Measurements from ENCODE around the gene MAGEC2.

MAGEC2 gene, protein sequence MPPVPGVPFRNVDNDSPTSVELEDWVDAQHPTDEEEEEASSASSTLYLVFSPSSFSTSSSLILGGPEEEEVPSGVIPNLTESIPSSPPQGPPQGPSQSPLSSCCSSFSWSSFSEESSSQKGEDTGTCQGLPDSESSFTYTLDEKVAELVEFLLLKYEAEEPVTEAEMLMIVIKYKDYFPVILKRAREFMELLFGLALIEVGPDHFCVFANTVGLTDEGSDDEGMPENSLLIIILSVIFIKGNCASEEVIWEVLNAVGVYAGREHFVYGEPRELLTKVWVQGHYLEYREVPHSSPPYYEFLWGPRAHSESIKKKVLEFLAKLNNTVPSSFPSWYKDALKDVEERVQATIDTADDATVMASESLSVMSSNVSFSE

DNA sequence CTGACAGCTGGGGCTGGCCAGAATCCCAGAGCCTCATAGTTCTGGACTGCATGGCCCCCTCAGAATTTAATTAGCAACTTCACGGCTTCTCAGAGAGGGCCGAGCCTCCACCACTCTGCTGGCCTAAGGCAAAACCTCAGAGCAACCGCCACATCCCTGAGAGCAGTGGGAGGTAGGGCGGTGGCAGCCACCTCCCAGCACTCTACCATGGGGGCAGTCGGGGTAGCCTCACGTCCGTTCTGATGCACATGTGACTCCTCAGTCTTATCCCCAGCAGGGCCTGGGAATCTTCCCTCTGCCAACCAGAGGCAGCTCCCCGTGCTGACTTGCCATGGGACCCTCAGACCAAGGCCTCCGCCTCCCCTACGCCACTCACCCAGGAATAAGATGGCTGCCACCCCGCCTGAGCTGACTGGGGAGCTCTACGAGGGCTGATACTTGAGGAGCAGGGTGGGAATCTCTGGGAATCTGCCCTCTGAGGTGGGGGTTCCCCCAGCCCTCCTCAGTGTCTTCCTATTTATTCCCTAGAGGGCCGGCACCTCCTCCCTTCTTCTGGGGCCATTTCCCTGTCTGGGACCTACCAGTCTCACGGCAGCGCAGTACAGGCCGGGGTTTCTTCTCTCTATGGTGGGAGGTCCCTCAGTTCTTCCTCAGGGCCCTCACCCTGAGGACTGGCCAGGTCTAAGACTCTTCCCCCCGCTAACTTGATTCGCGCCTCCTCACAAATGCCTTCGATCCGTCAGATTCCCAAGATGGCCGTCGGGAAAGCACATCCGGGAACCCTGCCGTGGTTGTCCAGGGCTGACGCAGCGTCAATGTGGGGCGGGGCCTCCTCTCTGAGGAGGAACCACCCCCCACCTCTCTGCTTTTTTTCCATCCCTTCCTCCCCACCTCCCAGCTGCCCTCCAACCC lies at the start of gene MAGEC2:
MAGEC2 (minus strand) TSS at position 769 of the 912 bp plus-strand sequence. CDS start 1,303 bp downstream, outside the sequence.
- DNase-seq (ENCODE audit: low read depth): no peak
- H3K4me3 ChIP-seq (ENCODE audit: low read length): no peak within 1 kb of the TSS
- TF ChIP-seq, protein P1, sequence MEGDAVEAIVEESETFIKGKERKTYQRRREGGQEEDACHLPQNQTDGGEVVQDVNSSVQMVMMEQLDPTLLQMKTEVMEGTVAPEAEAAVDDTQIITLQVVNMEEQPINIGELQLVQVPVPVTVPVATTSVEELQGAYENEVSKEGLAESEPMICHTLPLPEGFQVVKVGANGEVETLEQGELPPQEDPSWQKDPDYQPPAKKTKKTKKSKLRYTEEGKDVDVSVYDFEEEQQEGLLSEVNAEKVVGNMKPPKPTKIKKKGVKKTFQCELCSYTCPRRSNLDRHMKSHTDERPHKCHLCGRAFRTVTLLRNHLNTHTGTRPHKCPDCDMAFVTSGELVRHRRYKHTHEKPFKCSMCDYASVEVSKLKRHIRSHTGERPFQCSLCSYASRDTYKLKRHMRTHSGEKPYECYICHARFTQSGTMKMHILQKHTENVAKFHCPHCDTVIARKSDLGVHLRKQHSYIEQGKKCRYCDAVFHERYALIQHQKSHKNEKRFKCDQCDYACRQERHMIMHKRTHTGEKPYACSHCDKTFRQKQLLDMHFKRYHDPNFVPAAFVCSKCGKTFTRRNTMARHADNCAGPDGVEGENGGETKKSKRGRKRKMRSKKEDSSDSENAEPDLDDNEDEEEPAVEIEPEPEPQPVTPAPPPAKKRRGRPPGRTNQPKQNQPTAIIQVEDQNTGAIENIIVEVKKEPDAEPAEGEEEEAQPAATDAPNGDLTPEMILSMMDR (conservative IDR thresholded peaks at IDR 0.05; ENCODE audit: low read length): no peak

DNA sequence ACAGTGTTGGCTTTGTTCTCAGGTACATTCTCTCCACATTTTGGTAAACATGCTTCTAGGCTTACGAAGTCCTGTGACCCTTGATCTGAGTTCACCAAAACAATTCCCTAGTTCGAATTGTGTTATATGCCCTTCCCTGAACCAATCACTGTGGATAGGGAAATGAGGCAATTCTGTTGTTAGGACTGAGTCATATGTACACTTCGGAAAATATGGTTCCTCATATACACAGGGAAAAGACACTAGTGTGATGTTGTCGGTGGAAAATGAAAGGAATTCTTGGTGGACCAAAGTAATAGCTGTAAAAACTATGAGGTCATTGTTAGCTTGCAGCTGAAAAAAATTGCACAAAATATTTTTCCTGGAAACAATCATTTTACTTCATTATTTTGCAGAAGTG lies 46.6 kb upstream of the MAGEC2 start:
- TF ChIP-seq, protein P1 (conservative IDR thresholded peaks at IDR 0.05; ENCODE audit: low read length): no peak
- no peak overlapping the region for H3K4me3 ChIP-seq (ENCODE audit: low read length)
- no peak for DNase-seq (ENCODE audit: low read depth)

DNA sequence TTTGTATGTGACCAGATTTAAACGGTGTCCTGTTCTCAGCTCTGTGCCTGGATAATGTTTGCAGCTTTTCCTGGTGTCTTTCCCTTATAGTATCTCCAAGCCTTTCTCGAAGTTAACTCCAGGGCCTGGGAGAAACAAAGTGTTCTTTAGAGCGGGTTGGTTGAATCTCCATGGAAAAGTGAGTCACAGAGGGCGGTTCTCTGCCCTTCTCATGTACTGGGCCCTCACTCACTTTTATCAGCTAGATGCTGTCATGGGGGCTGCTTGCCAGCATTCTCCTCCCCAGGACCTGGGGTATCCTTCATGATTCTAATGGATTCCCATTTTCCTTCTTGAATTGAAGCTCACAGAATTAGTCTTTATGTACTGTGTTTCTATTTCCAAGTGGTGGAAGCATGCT lies 46.1 kb upstream of the MAGEC2 start:
- TF ChIP-seq, protein P1 (conservative IDR thresholded peaks at IDR 0.05; ENCODE audit: low read length): no peak
- H3K4me3 ChIP-seq (ENCODE audit: low read length): no peak overlapping the region
- no peak for DNase-seq (ENCODE audit: low read depth)

DNA sequence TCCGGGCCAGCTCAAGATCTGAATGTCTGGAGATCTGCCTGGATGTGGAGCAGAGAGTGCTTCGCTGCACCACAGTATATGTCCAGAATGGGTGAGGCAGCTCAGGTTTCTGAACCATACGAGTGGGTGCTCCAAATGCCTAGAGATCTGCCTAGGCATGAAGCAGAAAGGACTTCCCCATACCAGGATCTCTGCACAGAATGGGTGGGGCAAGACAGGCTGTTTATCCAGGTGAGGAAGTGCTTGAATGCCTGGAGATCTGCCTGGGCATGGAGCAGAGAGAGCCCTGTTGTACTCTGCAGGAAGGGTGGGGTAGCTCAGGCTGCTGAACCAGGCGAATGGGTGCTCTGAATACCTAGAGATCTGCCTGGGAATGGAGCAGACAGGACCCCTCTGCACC lies 45.4 kb upstream of the MAGEC2 start:
- TF ChIP-seq, protein P1 (conservative IDR thresholded peaks at IDR 0.05; ENCODE audit: low read length): no peak
- DNase-seq (ENCODE audit: low read depth): no peak
- no peak overlapping the region for H3K4me3 ChIP-seq (ENCODE audit: low read length)

DNA sequence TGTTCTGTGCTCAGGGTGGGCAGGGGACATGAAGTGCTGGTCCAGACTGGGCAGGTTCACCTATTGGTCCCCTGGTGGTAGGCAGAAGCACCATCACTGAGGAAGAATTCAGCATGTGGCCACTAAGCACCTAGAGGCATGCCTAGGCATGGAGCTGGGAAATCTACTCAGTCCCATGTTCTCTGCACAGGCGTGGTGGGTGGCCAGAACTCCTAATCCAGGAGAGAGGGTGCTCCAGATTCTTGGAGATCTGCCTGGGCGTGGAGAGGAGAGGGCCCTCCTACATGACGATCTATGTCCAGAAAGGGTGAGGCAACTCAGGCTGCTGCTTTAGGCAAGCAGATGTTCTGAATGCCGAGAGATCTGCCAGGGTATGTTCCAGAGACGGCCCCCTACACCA lies 44.6 kb upstream of the MAGEC2 start:
- DNase-seq (ENCODE audit: low read depth): no peak
- H3K4me3 ChIP-seq (ENCODE audit: low read length): no peak overlapping the region
- TF ChIP-seq, protein P1 (conservative IDR thresholded peaks at IDR 0.05; ENCODE audit: low read length): no peak

DNA sequence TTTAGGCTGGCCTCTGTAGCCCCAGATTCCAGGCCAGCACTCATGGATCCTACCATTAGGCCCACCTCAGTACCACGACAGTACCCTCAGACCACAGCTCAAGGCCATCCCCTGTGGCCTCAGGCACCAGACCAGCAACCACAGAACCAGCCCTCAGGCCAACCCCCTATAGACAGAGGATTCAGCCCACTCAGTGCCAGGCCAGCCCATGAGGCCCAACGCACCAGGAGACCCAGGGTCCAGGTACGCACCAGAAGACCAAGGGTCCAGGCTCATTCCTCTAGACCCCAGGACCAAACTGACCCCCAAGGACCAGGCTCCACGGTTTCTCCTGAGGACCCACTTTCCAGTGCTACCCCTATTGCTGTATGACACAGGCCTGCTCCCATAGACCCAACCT lies 39.5 kb upstream of the MAGEC2 start:
- DNase-seq (ENCODE audit: low read depth): no peak
- no peak overlapping the region for H3K4me3 ChIP-seq (ENCODE audit: low read length)
- TF ChIP-seq, protein P1 (conservative IDR thresholded peaks at IDR 0.05; ENCODE audit: low read length): no peak
